ENCODE data around the gene HID1. TPM values are rescaled to one million over a fixed set of nuclear protein-coding genes. Genes with fewer than 3 reads are reported as not detected.

HID1 gene
- total RNA-seq, 1 donor from 2014 or later, result 0.83 TPM

DNA sequence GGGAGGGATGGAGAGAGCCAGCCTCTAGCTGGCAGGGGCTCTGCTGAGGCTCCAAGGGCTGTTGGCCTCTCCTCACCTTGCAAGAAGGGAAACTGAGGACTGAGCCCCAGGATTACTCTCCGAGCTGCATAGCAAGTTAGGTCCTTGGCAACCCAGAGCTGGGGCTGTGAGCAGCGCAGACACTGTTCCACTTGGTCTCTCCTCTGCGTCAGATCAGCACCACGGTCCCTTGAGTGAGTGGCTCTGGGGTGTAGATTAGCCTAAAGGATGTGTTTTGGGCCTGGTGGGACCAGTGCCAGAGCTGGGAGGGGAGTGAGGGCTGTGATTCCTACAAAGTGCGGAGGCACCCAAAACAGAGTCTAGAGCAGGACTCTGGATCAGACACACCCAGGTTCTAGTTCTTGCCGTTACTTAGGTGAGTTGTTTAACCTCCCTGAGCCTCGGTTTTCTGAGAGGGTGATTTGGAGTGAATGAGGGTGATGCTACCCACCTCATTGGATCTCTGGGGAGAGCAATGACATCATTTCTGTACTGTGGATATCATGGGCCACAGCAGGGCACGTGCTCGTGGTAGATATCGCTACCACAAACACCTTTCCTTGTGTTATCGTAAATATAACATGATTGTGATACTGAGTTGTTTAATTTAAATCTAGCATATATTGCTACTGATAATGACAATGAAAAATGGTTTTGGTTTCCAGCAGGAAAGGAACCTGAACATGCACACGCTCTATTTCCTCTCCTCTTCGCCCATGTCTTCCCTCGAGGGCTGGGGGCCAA lies 71.0 kb downstream of the HID1 start:
- no peak for DNase-seq (ENCODE audit: low read depth)

Other genes starting within 250 kb of the HID1 start
- gene RAB37, start 235.5 kb downstream of the HID1 start, total RNA-seq, result 0.57 TPM in 1 of 2 replicates, not detected in the other
- gene NHERF1, start 224.1 kb downstream of the HID1 start, total RNA-seq, result 54.0 and 63.8 TPM in 2 replicates
- 47.7 and 50.4 TPM in 2 replicates for gene NAT9, start 196.4 kb downstream of the HID1 start, total RNA-seq
- 0.05 TPM in 1 of 2 replicates, not detected in the other for gene GRIN2C, start 112.9 kb downstream of the HID1 start, total RNA-seq
- gene FDXR, start 99.8 kb downstream of the HID1 start, total RNA-seq, result 7.9 and 11.7 TPM in 2 replicates
- not detected in 2 replicates for gene FADS6, start 79.1 kb downstream of the HID1 start, total RNA-seq
- not detected in 2 replicates for gene USH1G, start 49.5 kb downstream of the HID1 start, total RNA-seq
- gene OTOP2, start 48.5 kb downstream of the HID1 start, total RNA-seq, result not detected in 2 replicates
- not detected in 2 replicates for gene OTOP3, start 36.9 kb downstream of the HID1 start, total RNA-seq
- gene CDR2L, start 14.9 kb upstream of the HID1 start, total RNA-seq, result 22.5 and 23.6 TPM in 2 replicates
- 34.8 and 39.9 TPM in 2 replicates for gene MRPL58, start 39.9 kb upstream of the HID1 start, total RNA-seq
- gene ATP5PD, start 74.2 kb upstream of the HID1 start, total RNA-seq, result 278 and 305 TPM in 2 replicates
- gene KCTD2, start 74.5 kb upstream of the HID1 start, total RNA-seq, result 18.4 and 20.6 TPM in 2 replicates
- gene SLC16A5, start 115.2 kb upstream of the HID1 start, total RNA-seq, result 0.88 and 1.6 TPM in 2 replicates
- 3.6 and 4.4 TPM in 2 replicates for gene ARMC7, start 137.2 kb upstream of the HID1 start, total RNA-seq
- 64.4 and 70.8 TPM in 2 replicates for gene NT5C, start 159.0 kb upstream of the HID1 start, total RNA-seq
- 469 and 635 TPM in 2 replicates for gene JPT1, start 181.8 kb upstream of the HID1 start, total RNA-seq
- gene SUMO2, start 210.2 kb upstream of the HID1 start, total RNA-seq, result 62.2 and 66.8 TPM in 2 replicates
- 20.1 and 26.1 TPM in 2 replicates for gene NUP85, start 232.9 kb upstream of the HID1 start, total RNA-seq